RWPE2 (cell line): Measurements from ENCODE around the gene ADGRE2.

ENCODE experiments used
- ATAC-seq: fragments of 200-7000 bp; cut with Tn5 transposase; 3 replicates; pipeline ENCODE4 v1.9.1; 2021; ENCODE audit warnings: low read depth
- DNase-seq: peaks from one replicate; pipeline ENCODE4 v3.0.0-alpha.2; 2020; ENCODE audit warnings: low spot score
- H3K27ac ChIP-seq: fragments of 450-650 bp; 2 replicates; pipeline ENCODE4 v1.5.1; 2017; ENCODE audit warnings: mild to moderate bottlenecking; ENCODE audit not compliant: poor library complexity, severe bottlenecking
- H3K27me3 ChIP-seq: fragments of 250-450 bp; sonication (Bioruptor Pico); 2 replicates; pipeline ENCODE4 v1.5.1; 2021; ENCODE audit warnings: mild to moderate bottlenecking, moderate library complexity; ENCODE audit not compliant: insufficient read depth, poor library complexity, severe bottlenecking
- H3K36me3 ChIP-seq: fragments of 250-450 bp; sonication (Bioruptor Pico); 2 replicates; pipeline ENCODE4 v1.5.1; 2020; ENCODE audit warnings: low read depth, mild to moderate bottlenecking, moderate library complexity
- H3K4me1 ChIP-seq: fragments of 250-450 bp; sonication (Bioruptor Pico); 2 replicates; pipeline ENCODE4 v1.5.1; 2021; ENCODE audit warnings: mild to moderate bottlenecking, moderate library complexity; ENCODE audit not compliant: insufficient read depth, poor library complexity, severe bottlenecking
- H3K4me3 ChIP-seq: fragments of 250-450 bp; sonication (Bioruptor Pico); 2 replicates; pipeline ENCODE4 v1.5.1; 2021; ENCODE audit warnings: mild to moderate bottlenecking, moderate library complexity; ENCODE audit not compliant: severe bottlenecking
- H3K9me3 ChIP-seq: fragments of 250-450 bp; sonication (Bioruptor Pico); 2 replicates; pipeline ENCODE4 v1.5.1; 2021; ENCODE audit warnings: mild to moderate bottlenecking, moderate library complexity; ENCODE audit not compliant: severe bottlenecking
- TF ChIP-seq, protein P1 (sequence below): fragments of 450-650 bp; IDR thresholded peaks from one replicate; pipeline ENCODE4 v1.5.1; 2017; ENCODE audit warnings: mild to moderate bottlenecking, moderate library complexity; ENCODE audit not compliant: poor library complexity, severe bottlenecking

ADGRE2 gene

DNA sequence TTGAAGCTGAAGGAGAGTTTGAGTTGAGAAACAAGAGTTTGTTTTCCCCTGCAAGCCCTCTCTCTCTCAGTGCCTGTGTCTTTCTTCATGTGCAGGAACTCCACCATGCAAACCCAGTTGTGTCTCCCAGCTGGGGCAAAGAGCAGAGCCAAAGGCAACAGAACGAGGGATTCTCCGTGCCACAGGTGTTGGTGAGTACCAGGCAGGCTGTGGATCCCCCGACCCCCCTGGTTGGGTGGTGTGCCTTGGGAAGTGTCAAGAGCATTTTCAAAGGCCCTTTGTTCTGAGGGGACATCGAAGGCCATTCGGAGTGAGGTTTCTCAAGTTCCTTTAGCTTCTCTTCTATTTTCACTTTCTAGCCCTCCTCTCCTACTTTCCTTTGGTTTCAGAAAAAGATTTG lies 82.9 kb downstream of the ADGRE2 start:
- no peak for ATAC-seq
- H3K27ac ChIP-seq = no peak overlapping the region
- TF ChIP-seq, protein P1, sequence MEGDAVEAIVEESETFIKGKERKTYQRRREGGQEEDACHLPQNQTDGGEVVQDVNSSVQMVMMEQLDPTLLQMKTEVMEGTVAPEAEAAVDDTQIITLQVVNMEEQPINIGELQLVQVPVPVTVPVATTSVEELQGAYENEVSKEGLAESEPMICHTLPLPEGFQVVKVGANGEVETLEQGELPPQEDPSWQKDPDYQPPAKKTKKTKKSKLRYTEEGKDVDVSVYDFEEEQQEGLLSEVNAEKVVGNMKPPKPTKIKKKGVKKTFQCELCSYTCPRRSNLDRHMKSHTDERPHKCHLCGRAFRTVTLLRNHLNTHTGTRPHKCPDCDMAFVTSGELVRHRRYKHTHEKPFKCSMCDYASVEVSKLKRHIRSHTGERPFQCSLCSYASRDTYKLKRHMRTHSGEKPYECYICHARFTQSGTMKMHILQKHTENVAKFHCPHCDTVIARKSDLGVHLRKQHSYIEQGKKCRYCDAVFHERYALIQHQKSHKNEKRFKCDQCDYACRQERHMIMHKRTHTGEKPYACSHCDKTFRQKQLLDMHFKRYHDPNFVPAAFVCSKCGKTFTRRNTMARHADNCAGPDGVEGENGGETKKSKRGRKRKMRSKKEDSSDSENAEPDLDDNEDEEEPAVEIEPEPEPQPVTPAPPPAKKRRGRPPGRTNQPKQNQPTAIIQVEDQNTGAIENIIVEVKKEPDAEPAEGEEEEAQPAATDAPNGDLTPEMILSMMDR = no peak

DNA sequence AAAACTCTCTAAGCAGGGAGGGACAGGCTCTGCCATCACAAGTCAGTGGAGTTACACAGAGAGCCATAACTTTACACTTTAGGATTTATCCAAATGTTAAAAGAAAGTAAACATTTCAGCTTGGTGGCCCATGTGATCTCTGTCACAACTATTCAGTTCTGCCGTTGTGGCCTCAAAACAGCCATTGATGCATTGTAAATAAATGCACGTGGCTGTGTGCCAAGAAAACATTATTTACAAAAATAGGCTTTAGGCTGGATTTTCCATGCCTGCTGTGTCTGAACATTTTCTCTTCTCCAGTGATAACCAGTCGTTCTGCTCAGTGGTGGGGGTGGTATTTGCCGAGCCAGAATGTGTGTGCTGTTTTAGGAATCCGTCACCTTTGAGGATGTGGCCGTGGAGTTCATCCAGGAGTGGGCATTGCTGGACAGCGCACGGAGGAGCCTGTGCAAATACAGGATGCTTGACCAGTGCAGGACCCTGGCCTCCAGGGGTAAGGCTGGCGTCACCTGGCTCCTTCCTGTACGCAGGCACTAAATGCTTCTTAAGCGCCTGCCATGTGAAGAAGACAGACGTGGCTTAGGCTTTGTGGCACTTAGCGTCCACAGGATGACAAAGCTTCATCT lies 83.6 kb downstream of the ADGRE2 start:
- no peak for DNase-seq
- Histone ChIP-seq H3K27ac (no peak overlapping the region), H3K36me3 (peaks cover 9% of the 10 kb centered on the region)

More for the DNA sequence above, 82.9 kb downstream of the ADGRE2 start:
- no peaks in the 10 kb centered on the region for H3K27me3 ChIP-seq
- H3K4me3 ChIP-seq = no peak overlapping the region
- H3K4me1 ChIP-seq = no peaks in the 10 kb centered on the region
- peaks cover 14% of the 10 kb centered on the region for H3K36me3 ChIP-seq
- DNase-seq = no peak
- H3K9me3 ChIP-seq = no peaks in the 10 kb centered on the region

GRCh38 chr19:14689598-14690503 lies 88.5 kb downstream of the ADGRE2 start, which contains the start of gene ZNF333:
TSS of gene ZNF333 (plus strand) at chr19:14690048. CDS start at chr19:14693492, 3,444 bp downstream.
- Histone ChIP-seq H3K4me3 (peak within 1 kb of the TSS; percentile 95), H3K4me1 (no peaks in the 10 kb centered on the region), H3K36me3 (no peaks in the 10 kb centered on the region), H3K27ac (peak within 1 kb of the TSS; percentile 79), H3K9me3 (no peaks in the 10 kb centered on the region), H3K27me3 (no peaks in the 10 kb centered on the region)
- DNase-seq (peak; percentile 95), ATAC-seq (peak; percentile 98)
- TF ChIP-seq, protein P1 = no peak

More for the DNA sequence above, 83.6 kb downstream of the ADGRE2 start:
- H3K27me3 ChIP-seq = no peaks in the 10 kb centered on the region
- TF ChIP-seq, protein P1 = no peak
- H3K4me3 ChIP-seq = no peak overlapping the region
- ATAC-seq = no peak
- no peaks in the 10 kb centered on the region for H3K9me3 ChIP-seq
- H3K4me1 ChIP-seq = no peaks in the 10 kb centered on the region

DNA sequence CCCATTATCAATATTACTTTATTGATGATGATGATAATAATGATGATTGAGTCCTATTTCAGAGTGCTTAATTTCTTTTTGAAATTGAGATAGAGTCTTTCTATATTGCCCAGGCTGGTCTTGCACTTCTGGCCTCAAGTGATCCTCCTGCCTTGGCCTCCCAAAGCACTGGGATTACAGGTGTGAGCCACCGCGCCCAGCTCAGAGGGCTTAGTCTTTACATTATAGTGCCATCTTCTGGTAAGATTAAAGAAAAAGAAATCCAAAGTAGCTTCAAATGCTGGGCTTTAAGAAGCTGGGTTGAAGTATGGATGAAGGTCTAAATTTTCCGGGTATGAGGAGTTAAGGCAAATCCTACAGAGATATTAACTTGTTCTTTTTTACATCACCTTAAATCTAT lies 91.9 kb downstream of the ADGRE2 start:
- TF ChIP-seq, protein P1 = peak; percentile 64
- H3K9me3 ChIP-seq = no peaks in the 10 kb centered on the region
- DNase-seq (no peak), ATAC-seq (no peak)
- H3K27me3 ChIP-seq = no peaks in the 10 kb centered on the region
- no peak overlapping the region for H3K27ac ChIP-seq
- H3K4me1 ChIP-seq = no peaks in the 10 kb centered on the region
- H3K4me3 ChIP-seq = no peak overlapping the region
- H3K36me3 ChIP-seq = no peaks in the 10 kb centered on the region
